HG03175 (cell line): ENCODE data around the gene TIPIN.
A peak's percentile ranks its signal among the peaks of the same experiment; 100 is the strongest.
"Not testable (repeated sequence)": the region's sequence is repeated elsewhere in the genome, so short reads cannot be mapped to it uniquely, and the experiment has no call there.

Experiments
- ATAC-seq: cut with Tn5 transposase; IDR thresholded peaks from one replicate; pipeline ENCODE4 v1.9.1; 2021; ENCODE audit warnings: mild to moderate bottlenecking, moderate library complexity; ENCODE audit not compliant: unreplicated experiment

TIPIN gene

DNA sequence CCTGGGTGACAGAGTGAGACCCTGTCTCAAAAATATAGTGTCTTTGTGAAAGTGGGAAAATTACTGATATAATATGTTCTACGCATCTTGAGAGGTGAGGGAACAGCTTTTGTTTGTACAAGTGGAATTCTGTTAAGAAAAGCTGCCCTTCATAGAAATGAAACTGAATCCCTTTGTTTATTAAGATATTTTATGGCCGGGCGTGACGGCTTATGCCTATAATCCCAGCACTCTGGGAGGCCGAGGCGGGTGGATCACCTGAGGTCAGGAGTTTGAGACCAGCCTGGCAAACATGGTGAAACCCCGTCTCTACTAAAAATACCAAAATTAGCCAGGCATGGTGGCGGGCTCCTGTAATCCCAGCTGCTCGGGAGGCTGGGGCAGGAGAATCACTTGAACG lies 52.1 kb downstream of the TIPIN start:
- ATAC-seq = not testable (repeated sequence)

DNA sequence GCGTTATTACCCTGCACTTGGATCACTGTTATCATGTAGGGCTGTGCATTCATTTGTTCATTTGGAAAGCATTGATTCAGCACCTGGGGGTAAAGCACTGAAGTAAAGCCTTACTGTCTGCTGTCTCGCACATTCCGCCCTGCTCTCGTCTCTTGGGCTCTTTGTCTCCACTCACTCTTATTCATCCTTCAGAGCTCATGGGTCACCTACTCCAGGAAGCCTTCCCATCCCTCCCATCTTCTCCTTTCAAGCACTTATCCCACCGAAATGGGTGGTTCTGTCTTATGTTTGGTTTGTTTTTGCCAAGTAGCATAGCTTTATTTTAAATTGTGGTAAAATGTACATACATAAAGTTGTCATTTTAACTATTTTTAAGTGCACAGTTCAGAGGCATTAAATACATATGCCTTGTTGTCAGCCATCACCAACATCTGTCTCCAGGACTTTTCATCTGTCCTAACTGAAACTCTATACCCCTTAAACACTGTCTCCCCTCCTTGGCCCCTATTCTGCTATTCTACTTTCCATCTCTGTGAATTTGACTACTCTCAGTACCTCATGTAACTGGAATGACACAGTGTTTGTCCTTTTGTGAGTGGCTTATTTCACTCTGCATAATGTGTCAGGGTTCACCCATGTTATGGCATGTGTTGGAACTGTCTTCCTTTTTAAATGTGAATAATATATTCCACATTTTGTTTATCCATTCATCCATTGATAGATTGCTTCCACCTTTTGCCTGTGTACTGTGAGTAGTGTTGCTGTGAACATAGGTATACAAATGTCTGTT lies 53.8 kb downstream of the TIPIN start:
- no peak for ATAC-seq

DNA sequence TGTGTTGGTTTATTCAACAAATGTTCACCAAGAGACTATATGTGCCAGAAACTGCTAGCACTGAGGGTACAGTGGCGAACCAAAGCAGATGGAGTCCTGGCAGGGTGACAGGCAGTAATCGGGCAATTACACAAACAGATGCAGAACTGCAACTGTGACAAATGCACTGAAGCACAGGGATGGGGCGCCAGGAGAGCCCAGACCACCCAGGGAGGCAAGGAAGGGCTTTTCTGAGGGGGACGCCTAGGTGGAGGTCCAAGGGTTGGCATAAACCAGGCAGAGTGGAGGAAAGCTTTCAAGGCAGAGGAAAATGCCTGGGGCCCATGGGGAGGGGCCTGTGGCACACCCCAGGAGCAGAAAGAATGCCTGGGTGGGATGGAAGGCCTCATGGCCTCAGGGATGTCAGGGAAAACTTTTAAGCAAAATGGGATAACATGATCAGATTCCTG lies 57.7 kb downstream of the TIPIN start:
- ATAC-seq = no peak

DNA sequence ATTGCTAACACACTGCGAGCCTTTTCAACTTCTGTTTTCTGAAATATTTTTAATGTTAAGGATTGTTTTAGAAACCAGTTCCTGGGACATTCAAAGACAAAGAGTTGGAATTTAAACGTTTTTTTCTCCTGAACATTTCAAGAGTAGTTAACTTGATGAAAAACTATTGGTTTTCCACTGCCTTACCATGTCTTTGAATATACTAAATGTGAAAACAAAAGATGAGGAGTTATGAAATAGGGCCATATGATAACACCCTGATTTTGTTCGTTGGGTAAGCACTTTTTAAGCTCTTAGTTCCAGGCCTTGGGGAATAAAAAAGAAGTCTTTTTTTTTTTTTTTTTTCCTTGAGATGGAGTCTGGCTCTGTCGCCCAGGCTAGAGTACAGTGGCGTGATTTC lies 60.3 kb downstream of the TIPIN start:
- ATAC-seq = no peak

DNA sequence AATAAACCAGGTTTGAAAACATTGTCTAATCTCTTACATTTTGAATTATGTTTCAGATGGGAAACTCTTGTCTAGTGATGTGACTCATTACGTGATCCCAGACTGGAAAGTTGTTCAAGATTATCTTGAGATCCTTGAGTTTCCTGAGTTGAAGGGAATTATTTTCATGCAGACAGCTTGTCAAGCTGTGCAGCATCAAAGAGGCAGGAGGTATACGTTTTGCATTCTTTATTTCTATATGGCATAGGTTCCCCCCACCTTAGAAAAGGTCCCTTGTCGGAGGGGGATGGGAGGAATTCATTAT lies 61.6 kb downstream of the TIPIN start:
- no peak for ATAC-seq

DNA sequence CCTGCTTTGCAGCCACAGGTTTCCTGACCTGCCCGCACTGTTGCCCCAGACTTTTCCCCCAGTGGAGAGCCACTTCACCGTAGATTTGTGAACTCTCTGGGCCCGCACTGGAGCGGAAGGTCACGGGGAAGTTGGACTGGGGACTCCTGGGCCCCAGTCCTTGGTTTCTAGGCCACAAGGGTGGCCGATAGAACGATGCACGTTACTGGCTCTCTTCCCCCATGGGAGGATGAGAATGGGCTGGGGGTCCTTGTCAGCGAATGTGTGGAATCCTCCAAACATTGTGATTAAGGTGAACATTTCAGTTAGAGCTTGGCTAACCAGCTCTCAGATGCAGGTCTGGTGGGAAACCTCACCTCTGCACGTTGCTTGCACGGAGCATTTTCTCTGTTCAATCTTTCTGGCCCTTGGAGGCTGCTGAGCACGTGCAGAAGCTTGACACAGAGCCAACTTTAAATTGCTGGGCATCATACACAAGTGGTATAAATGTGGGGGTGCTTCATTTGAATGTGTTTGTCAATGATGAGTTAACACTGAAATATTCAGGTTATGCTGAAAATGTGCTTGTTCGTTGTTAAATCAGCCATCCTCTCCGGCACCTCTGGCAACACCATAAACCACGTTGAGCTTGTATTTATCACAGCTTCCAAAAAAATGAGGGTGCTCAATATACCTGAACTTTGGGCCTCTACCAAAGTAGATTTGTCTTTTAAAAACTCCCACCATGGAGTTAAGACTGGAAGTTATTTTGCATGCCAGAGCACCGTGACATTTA lies 62.1 kb downstream of the TIPIN start:
- peak; percentile 41 for ATAC-seq

DNA sequence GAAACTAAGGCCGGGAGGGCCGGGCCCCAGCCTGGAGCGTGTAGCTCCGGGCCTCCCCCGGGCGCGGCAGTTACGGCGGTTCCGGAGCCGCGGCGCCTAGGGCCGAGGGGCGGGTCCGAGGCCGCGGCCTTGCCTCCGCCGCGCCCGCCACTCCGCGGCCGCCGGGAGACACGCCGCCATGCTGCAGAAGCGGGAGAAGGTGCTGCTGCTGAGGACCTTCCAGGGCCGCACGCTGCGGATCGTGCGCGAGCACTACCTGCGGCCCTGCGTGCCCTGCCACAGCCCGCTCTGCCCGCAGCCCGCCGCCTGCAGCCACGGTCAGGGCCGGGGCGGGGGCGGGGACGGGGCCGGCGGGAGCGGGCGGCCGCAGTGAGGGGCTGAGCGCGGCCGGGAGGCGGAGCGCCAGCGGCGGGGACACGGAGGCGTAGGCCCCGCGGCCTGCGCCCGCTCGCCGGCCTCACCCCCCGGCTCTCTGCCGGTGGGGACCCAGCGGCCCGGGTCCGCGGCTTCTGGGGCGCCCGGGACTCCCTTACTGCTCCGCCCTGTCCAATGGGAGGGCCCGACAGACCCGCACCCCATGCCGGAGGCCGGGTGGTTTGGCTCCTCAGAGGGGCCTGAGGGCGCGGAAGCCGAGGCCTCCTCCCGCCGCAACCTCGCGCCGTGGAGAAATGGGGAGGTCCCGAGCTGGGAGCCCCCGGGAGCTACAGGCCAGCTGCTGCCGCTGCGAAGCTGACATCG lies 62.9 kb downstream of the TIPIN start, which contains the start of gene DIS3L:
Gene DIS3L (plus strand): TSS at position 150 of the 738 bp plus-strand sequence. CDS start 29 bp downstream, at position 179.
- ATAC-seq = peak; percentile 66

DNA sequence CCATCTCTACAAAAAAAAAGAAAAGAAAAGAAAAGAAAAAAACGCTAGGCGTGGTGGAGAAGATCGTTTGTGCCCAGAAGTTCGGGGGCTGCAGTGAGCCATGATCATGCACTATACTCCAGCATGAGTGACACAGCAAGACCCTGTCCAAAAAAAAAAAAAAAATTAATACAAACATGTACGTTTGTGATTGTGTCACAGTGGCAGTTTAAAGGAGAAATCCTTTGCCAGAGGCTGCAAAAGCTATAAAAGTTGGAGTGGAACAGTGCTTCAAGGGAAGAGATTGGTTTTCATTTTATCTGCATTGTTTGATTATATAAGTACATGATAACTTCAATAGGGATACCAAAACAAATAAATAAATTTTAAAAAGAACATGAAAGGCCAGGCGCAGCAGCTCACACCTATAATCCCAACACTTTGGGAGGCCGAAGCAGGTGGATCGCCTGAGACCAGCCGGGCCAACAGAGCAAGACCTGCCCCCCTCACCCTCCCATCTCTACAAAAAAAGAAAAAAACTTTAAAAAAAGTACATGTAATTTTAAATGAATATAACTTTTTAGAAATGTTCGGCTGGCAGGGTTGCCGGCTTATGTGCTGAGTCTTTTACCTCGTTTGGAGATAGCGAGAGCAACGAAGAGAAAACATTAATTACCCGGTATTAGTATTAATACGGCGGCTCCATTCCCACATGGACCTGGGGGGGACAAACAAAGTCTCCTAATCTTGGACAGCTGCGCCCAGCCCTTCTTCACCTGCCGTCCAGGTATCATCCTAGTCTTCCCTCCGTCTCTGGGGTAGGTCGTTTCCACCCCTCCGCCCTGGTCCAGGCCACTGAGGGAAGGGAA lies 63.7 kb downstream of the TIPIN start:
- ATAC-seq = peak; percentile 8

DNA sequence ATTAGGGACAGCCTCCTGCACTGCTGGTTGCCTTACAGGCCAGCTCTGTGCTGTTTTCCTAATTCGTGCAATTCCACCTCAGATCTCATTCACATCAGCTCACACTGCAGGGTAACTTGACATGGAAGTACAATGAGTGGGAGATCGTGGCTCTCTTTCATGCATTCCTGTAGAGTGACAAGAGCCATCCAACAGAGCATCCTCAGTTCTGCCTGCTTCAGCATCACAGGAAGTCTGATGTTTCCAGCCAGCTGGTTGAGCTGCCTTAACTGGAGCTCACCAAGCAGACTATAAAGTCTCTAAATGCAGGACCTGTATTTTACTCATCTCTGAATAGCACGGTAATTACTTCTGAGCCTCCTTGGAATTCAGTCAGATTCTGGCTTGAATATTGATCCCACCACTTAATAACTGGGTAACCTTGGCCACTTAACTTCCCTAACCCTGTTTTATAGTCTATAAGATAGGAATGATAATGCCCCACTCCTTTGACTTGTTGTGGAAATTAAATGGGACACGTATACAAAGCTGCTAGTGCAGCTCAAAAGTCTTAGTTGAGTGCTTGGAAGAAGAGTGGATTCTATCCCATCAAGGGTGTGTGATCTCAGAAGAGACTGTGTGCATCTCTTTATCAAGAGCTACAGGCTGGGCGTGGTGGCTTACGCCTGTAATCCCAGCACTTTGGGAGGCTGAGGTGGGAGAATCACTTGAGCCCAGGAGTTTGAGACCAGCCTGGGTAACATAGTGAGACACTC lies 64.5 kb downstream of the TIPIN start:
- ATAC-seq = no peak

DNA sequence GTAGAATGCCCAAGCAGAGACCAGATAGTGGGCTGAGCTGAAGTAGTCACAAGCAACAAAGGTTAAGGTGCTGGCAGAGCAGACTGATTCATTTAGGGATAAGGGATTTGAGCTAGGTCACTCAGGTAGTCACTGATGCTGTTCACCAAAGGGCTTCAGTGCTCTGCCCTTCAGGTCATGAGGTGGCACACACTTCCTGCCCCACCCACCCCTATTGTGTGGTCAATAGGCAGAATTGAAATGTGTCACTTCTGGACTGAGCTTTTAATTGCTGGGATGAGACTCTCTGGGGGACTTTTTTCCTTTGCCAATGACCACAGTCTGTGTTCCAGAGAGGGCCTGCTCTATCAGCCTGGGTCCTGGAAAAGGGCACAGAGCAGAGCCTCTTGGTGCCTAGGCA lies 66.0 kb downstream of the TIPIN start:
- no peak for ATAC-seq

DNA sequence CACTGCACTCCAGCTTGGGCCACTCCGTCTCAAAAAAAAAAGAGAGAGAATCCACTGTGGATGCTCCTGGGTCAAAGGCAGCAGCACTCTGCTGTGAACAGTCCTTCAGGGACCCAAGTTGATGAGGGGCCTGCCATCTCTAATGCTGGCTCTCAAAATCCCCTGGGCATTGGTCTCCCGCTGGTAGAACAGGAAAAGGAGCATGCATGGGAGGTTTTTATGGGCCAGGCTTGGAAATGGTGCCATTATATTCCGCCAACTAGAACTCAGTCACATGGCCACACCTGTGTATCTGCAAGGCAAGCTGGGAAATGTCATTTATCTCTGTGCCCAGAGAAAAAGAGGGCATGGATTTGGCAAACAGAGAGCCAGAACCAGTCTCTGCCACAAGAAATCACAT lies 66.5 kb downstream of the TIPIN start:
- no peak for ATAC-seq

DNA sequence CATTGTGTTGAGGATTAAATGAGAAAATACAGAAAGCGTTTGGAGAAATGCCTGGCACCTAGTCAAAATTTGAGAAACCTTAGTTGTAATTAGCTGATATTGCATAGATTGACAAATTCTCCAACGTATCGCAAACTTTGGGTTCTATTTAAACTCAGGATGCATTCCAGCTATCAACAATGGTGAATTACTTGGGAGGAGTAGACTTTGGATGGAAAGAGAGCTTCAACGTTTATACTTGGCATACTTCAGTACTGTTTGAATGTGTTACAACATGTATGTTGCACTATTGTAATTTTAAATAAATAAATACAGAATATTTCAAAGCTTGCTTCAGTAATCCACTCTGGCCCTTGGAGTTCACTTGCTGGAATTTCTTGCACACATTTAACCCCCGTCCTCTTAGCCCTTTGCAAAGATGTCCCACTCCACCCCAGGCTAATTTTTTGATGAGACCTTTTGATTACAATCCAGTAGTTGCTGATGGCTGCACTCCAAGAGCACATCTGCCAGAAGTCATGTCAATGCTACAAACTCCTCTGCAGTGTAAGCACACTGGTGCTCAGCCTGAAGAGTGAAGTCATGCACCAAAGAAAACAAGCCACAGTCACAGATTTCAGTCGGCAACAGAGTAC lies 67.8 kb downstream of the TIPIN start:
- ATAC-seq = no peak

DNA sequence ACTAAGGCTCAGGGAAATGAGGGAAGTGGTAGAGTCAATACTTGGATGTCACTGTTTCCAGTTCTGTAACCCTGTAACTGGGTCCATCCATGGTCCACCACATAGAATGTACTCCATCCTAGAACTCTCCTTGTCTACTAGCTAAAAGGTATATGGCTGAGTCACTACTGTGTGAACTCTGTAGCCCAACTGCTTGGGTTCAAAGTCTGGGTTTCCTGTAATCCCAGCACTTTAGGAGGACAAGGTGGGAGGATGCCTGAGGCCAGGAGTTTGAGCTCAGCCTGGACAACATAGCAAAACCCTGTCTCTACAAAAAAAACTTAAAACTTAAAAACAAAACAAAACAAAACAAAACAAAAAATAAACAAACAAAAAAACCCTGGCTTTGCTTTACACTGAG lies 68.4 kb downstream of the TIPIN start:
- no peak for ATAC-seq

DNA sequence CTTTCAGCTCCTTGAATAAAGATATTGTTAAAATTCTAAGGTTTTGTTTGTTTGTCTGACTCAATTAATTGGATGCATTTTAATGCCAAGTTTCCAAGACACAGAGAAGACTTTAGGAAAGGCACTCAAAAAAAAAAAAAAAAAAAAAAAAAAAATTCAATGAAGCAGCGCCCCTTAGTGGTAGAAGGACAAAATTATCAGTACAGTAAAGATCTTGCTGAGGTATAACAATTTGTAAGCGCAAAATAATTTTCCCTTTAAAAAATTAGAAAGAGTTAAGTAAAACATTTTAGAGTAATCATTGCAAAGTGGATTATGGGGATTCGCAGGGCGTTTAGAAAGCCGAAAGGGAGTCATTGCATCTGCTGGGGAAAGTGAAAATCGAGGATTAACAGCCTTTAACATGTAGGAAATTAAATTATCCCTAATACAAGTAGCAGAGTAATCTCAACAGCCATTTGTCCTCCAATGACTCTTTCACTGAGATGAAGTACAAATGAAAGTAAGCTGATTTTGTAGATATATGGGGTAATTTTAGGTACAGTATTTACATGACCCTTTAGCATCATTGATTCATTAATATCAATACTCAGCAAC lies 68.9 kb downstream of the TIPIN start:
- ATAC-seq = no peak
